Measurements from ENCODE around the gene GNAI1. TPM values are rescaled to one million over a fixed set of nuclear protein-coding genes. Genes with fewer than 3 reads are reported as not detected.

GNAI1 gene
- total and polyA plus RNA-seq, 10 of the 15 experiments (the other 5 are each of a cell fraction or from before 2014, with no cell fraction given): not detected

DNA sequence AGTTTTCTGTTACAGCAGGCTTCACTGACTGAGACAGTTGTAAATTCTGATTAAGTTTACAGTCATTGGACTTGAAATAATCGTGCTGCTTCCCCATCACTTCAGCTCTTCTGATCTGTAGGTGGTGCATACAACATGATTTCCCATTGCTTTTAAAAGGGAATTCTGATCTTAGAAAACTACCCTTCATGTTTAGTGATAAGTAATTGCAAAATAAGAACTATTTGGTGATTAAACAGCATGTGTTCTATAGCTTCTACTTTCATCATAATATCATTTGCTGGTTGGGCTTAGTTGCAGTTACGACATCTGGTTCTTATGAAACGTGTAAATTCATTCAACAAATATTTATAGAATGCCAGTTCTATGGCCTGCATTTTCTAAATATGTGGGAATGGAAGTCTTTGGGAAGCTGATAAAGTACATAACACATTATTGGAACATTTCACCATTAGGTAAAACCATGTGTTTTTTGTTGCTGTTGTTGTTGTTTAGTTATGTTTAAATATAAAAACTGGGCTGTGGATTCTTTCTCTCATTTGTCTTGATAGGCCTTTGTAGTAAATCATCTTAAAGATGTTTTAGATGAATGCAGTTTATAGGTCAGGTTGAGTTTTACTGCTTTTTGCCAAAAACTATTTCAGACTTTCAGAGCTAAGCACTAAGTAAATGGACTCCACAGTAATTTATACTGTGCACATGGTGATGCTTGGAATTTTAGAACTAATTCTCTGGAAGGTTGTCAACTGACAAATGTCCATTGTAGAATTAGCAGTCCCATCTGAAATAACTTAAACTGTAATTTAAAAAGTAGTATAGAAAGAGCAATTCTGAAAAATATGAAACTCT is 13.1 kb downstream of the GNAI1 start (continued):
- TF ChIP-seq, protein P1, sequence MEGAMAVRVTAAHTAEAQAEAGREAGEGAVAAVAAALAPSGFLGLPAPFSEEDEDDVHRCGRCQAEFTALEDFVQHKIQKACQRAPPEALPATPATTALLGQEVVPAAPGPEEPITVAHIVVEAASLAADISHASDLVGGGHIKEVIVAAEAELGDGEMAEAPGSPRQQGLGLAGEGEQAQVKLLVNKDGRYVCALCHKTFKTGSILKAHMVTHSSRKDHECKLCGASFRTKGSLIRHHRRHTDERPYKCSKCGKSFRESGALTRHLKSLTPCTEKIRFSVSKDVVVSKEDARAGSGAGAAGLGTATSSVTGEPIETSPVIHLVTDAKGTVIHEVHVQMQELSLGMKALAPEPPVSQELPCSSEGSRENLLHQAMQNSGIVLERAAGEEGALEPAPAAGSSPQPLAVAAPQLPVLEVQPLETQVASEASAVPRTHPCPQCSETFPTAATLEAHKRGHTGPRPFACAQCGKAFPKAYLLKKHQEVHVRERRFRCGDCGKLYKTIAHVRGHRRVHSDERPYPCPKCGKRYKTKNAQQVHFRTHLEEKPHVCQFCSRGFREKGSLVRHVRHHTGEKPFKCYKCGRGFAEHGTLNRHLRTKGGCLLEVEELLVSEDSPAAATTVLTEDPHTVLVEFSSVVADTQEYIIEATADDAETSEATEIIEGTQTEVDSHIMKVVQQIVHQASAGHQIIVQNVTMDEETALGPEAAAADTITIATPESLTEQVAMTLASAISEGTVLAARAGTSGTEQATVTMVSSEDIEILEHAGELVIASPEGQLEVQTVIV (IDR thresholded peaks at IDR 0.05; ENCODE audit: borderline replicate concordance, partially characterized antibody): no peak
- TF ChIP-seq NR2C1 (IDR thresholded peaks at IDR 0.05) (no peak), SMARCA5 (IDR thresholded peaks at IDR 0.05) (no peak)
- TF ChIP-seq, protein P2, sequence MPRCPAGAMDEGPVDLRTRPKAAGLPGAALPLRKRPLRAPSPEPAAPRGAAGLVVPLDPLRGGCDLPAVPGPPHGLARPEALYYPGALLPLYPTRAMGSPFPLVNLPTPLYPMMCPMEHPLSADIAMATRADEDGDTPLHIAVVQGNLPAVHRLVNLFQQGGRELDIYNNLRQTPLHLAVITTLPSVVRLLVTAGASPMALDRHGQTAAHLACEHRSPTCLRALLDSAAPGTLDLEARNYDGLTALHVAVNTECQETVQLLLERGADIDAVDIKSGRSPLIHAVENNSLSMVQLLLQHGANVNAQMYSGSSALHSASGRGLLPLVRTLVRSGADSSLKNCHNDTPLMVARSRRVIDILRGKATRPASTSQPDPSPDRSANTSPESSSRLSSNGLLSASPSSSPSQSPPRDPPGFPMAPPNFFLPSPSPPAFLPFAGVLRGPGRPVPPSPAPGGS (IDR thresholded peaks at IDR 0.05; ENCODE audit: borderline replicate concordance, insufficient read depth, low read depth, low read length, poor library complexity, severe bottlenecking): no peak

DNA sequence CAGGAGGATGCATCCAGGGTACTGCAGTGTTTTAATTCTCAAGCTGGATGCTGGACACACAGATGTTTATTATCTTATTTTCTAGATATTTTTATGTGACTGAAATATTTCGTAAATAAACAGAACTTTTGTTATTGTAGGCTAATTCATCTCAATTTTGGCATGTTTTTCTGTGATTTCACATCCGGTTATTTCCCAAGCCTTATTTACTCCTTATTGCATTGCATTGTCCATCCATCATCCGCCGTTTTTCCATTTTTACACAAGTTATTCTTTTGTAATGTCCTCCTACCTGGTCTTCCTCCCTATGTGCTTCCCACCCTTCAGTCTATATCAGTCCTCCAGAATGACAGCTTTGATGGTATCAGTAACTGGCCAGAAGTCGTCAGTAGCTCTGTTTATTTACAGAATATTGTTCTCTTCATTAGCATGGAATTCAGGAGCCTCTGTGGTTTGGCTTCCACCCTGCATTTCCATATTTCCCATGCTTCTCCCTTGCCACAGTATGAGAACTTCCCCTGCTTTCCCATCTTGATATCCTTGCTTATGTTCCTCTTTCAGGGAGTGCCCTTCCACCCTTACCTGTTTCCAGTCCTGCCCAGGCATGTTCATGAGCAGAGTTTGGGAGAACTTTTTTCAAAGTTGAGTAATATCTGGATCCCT is 16.1 kb downstream of the GNAI1 start:
- no peak for ATAC-seq
- Histone ChIP-seq H3K9me3 (replicated peaks; ENCODE audit: control insufficient read depth, insufficient read depth, low read length) (no peaks in the 10 kb centered on the region), H4K20me1 (ENCODE audit: control insufficient read depth, insufficient read depth) (no peaks in the 10 kb centered on the region), H2AFZ (ENCODE audit: control insufficient read depth, low read depth, low read length) (no peak overlapping the region), H3K4me1 (ENCODE audit: control insufficient read depth, insufficient read depth, low read length) (no peaks in the 10 kb centered on the region), H3K79me2 (ENCODE audit: control insufficient read depth, insufficient read depth, low read length) (no peaks in the 10 kb centered on the region), H3K27ac (ENCODE audit: control insufficient read depth, insufficient read depth) (no peak overlapping the region), H3K4me3 (no peak overlapping the region), H3K36me3 (ENCODE audit: control insufficient read depth in 2 of 2, insufficient read depth in 2 of 2, low read length in 1 of 2) (no peaks in the 10 kb centered on the region), H3K9ac (ENCODE audit: control insufficient read depth, insufficient read depth, low read length) (no peak overlapping the region), H3K27me3 (replicated peaks in 1 of 2; ENCODE audit: control insufficient read depth in 2 of 2, insufficient read depth in 2 of 2, low read length in 1 of 2) (no peaks in the 10 kb centered on the region), H3K4me2 (ENCODE audit: control insufficient read depth, insufficient read depth) (no peak overlapping the region)
- ChIA-PET POLR2A (no interaction called here), RAD21 (ENCODE audit: unreplicated experiment) (no interaction called here), CTCF (no interaction called here), SMC1A (ENCODE audit: uncharacterized antibody, unreplicated experiment) (no interaction called here)
- DNase-seq (ENCODE audit: low read depth, low spot score): no peak
- in situ Hi-C loops (cut with MboI): no loop called here
- intact Hi-C loops (cut with micrococcal nuclease; ENCODE audit: unreplicated experiment): no loop called here
- no TSS peak for BruUV-seq (replicated peaks)
- FAIRE-seq: no peak
- 23% methylated on average over 5 of the region's 5 CpGs for WGBS (ENCODE audit: insufficient coverage, insufficient replicate concordance, low lambda C conversion rate, missing lambda C conversion rate)
- TF ChIP-seq CREB1 (IDR thresholded peaks at IDR 0.05; ENCODE audit: low read depth): no peak
- no peak for TF ChIP-seq CHD2 (IDR thresholded peaks at IDR 0.05; ENCODE audit: borderline replicate concordance, low read depth, low read length)
- TF ChIP-seq SPI1 (IDR thresholded peaks at IDR 0.05; ENCODE audit: borderline replicate concordance, insufficient read depth, low read depth, low read length): no peak
- no peak for TF ChIP-seq NFYA (IDR thresholded peaks at IDR 0.05; ENCODE audit: borderline replicate concordance, low read depth, low read length)
- TF ChIP-seq, protein P3, sequence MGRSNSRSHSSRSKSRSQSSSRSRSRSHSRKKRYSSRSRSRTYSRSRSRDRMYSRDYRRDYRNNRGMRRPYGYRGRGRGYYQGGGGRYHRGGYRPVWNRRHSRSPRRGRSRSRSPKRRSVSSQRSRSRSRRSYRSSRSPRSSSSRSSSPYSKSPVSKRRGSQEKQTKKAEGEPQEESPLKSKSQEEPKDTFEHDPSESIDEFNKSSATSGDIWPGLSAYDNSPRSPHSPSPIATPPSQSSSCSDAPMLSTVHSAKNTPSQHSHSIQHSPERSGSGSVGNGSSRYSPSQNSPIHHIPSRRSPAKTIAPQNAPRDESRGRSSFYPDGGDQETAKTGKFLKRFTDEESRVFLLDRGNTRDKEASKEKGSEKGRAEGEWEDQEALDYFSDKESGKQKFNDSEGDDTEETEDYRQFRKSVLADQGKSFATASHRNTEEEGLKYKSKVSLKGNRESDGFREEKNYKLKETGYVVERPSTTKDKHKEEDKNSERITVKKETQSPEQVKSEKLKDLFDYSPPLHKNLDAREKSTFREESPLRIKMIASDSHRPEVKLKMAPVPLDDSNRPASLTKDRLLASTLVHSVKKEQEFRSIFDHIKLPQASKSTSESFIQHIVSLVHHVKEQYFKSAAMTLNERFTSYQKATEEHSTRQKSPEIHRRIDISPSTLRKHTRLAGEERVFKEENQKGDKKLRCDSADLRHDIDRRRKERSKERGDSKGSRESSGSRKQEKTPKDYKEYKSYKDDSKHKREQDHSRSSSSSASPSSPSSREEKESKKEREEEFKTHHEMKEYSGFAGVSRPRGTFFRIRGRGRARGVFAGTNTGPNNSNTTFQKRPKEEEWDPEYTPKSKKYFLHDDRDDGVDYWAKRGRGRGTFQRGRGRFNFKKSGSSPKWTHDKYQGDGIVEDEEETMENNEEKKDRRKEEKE (IDR thresholded peaks at IDR 0.05): no peak
- TF ChIP-seq PML (IDR thresholded peaks at IDR 0.05; ENCODE audit: low read length): no peak
- TF ChIP-seq PAX5 (IDR thresholded peaks at IDR 0.05; ENCODE audit: borderline replicate concordance, low read depth, low read length): no peak
- no peak for TF ChIP-seq SUPT20H (IDR thresholded peaks at IDR 0.05; ENCODE audit: borderline replicate concordance, control insufficient read depth, low read depth, low read length)
- TF ChIP-seq NFIC (IDR thresholded peaks at IDR 0.05; ENCODE audit: low read depth, low read length): no peak

All from GM12878 (cell line).